Activated naive CD8-positive, alpha-beta T cell (primary cell): ENCODE results near the gene POMT1.

Source experiments
- H3K27ac Mint-ChIP-seq: one replicate; pipeline ENCODE4 v1.8.0; 2021; ENCODE audit warnings: mixed read lengths
- H3K27me3 Mint-ChIP-seq: one replicate; pipeline ENCODE4 v1.8.0; 2021; ENCODE audit warnings: mixed read lengths
- H3K36me3 Mint-ChIP-seq: one replicate; pipeline ENCODE4 v1.8.0; 2021; ENCODE audit warnings: mixed read lengths
- H3K4me1 Mint-ChIP-seq: one replicate; pipeline ENCODE4 v1.8.0; 2021; ENCODE audit warnings: low read depth, mixed read lengths
- H3K4me3 Mint-ChIP-seq: one replicate; pipeline ENCODE4 v1.8.0; 2021; ENCODE audit warnings: mild to moderate bottlenecking, mixed read lengths
- H3K9me3 Mint-ChIP-seq: one replicate; pipeline ENCODE4 v1.8.0; 2021; ENCODE audit warnings: low read depth, mixed read lengths

The POMT1 gene

DNA sequence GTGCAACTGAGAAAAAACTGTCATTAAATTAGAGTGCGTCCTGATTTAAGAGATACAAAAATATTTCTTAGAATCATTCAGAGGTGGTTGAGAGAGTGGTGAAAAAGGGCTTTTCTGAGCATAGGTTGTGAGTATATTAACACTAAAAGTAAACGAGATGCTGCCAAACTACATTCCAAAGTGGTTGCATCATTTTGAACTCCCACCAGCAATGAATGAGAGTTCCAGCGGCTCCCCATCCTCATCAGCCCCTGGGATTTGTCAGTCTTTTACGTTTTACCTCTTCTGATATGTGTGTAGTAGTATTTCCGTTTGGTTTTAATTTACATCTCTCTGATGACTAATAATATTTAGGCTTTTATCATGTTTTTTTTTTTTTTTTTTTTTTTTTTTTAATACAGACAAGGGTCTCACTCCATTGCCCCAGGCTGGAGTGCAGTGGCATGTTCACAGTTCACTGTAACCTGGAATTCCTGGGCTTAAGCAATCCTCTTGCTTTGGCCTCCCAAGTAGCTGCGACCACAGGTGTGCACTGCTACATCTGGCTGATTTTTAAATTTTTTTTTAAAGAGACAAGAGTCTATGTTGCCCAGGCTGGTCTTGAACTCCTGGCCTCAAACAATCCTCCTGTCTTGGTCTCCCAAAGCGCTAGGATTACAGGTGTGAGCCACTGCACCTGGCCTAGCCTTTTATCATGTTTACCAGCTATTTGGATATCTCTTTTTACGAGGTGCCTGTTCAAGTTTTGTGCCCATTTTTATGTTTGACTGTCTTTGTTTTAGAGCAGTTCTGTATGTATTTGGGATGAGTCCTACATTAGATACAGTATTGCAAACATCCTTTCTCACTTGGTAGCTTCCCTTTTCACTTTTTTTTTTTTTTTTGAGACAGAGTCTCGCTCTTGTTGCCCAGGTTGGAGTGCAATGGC, 59.6 kb downstream of the POMT1 start:
- H3K9me3 Mint-ChIP-seq: no peaks in the 10 kb centered on the region
- no peak overlapping the region for H3K27ac Mint-ChIP-seq
- H3K27me3 Mint-ChIP-seq: no peaks in the 10 kb centered on the region
- no peaks in the 10 kb centered on the region for H3K4me1 Mint-ChIP-seq
- H3K4me3 Mint-ChIP-seq: no peak overlapping the region
- H3K36me3 Mint-ChIP-seq: peaks cover 2% of the 10 kb centered on the region

DNA sequence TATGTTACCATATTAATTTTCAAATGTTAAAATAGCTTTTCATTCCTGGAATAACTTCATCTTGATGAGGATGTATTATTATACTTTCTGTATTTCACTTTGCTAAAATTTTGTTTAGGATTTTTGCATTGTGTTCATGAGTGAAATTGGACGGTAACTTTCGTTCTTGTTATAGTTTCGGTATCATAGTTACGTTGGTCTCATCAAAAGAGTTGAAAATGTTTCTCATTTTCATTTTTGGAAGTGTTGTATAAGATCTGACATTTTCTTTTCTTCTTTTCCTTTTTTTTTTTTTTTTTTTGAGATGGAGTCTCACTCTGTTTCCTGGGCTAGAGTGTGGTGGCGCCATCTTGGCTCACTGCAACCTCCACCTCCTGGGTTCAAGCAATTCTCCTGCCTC, 62.7 kb downstream of the POMT1 start:
- Mint-ChIP-seq H3K4me3 (no peak overlapping the region), H3K36me3 (peaks cover 7% of the 10 kb centered on the region), H3K9me3 (no peaks in the 10 kb centered on the region), H3K27ac (no peak overlapping the region), H3K4me1 (peaks cover under 1% of the 10 kb centered on the region), H3K27me3 (no peaks in the 10 kb centered on the region)

DNA sequence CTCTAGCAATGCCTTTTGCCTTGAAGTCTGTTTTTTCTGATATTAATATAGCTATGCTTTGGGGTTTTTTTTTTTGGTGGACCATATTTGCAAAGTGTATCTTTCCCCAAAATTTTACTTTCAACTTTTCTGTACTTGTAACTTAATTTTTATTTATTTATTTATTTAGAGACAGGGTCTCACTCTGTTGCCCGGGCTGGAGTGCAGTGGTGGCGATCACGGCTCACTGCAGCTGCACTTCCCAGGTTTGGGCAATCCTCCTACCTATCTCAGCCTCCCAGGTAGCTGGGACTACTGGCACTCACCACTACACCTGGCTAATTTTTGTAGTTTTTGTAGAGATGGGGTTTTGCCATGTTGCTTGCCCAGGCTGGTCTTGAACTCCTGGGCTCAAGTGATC, 63.4 kb downstream of the POMT1 start:
- Mint-ChIP-seq H3K27ac (no peak overlapping the region), H3K9me3 (no peaks in the 10 kb centered on the region), H3K27me3 (no peaks in the 10 kb centered on the region), H3K4me3 (no peak overlapping the region), H3K36me3 (peaks cover 7% of the 10 kb centered on the region), H3K4me1 (peaks cover 2% of the 10 kb centered on the region)

GRCh38 chr9:131567910-131568309, 65.2 kb downstream of the POMT1 start:
- Mint-ChIP-seq H3K4me3 (no peak overlapping the region), H3K4me1 (peaks cover 2% of the 10 kb centered on the region), H3K27ac (no peak overlapping the region), H3K36me3 (peaks cover 7% of the 10 kb centered on the region), H3K9me3 (no peaks in the 10 kb centered on the region), H3K27me3 (no peaks in the 10 kb centered on the region)
